HepG2 (cell line): ENCODE measurements around the gene PELI2. TPM values are rescaled to one million over a fixed set of nuclear protein-coding genes. Genes with fewer than 3 reads are reported as not detected.

Source experiments
- ATAC-seq: fragments of 200-7000 bp; cut with Tn5 transposase; 3 replicates; pipeline ENCODE4 v1.9.1; 2020; ENCODE audit warnings: mild to moderate bottlenecking, moderate library complexity
- BruUV-seq: library from RNA; stranded (reverse); fragments of 400-500 nt; replicated peaks from 2 replicates; lab custom pipeline; 2021; lab: Mats Ljungman, UMichigan
- CTCF ChIA-PET: fragments of 300-600 bp; formaldehyde crosslinking; extraction: SDS; loops from one replicate; lab custom pipeline; 2021; ENCODE audit warnings: low total read pairs, inconsistent platforms, low intra/inter-chr PET ratio; lab: Yijun Ruan, JAX
- POLR2A ChIA-PET: fragments of 350-600 bp; sonication (Branson Sonifier 250); formaldehyde crosslinking; loops from one replicate; lab custom pipeline; 2020; ENCODE audit warnings: antibody characterized with exemption, inconsistent platforms; lab: Yijun Ruan, JAX
- DNase-seq: peaks from one replicate; pipeline ENCODE4 v3.0.0-alpha.2; 2015; ENCODE audit warnings: low spot score
- FAIRE-seq: peaks from 3 replicates; lab custom pipeline; 2011; peaks lifted over from hg19 to GRCh38; lab: Jason Lieb, UNC
- H2AFZ ChIP-seq: one replicate; pipeline ENCODE4 v1.6.1; 2011; ENCODE audit warnings: low read length, inconsistent platforms
- H3K27ac ChIP-seq: fragments of 300-600 bp; 3 replicates; pipeline ENCODE4 v1.8.0; 2011; ENCODE audit warnings: mixed run types, mild to moderate bottlenecking, mixed read lengths, low read length, inconsistent platforms; ENCODE audit not compliant: insufficient read depth; ENCODE audit errors: extremely low read length
- H3K27me3 ChIP-seq, 2 experiments: fragments of 200-600 bp in 1 of 2; 2 replicates in 1 of 2; 3 replicates in 1 of 2; pipeline versions ENCODE4 v1.6.0 to v1.8.0; 2011; ENCODE audit warnings: low read length in 2 of 2, mild to moderate bottlenecking in 2 of 2, moderate library complexity in 2 of 2, inconsistent platforms in 1 of 2; ENCODE audit not compliant: insufficient read depth in 2 of 2, control insufficient read depth in 1 of 2
- H3K36me3 ChIP-seq, 2 experiments: fragments of 200-600 bp in 1 of 2; replicated peaks in 1 of 2; 2 replicates in 1 of 2; 3 replicates in 1 of 2; pipeline versions ENCODE4 v1.5.1 to v1.8.0; 2011; ENCODE audit warnings: low read length in 2 of 2, inconsistent platforms in 1 of 2; ENCODE audit not compliant: insufficient read depth in 2 of 2, control insufficient read depth in 1 of 2
- H3K4me1 ChIP-seq: 2 replicates; pipeline ENCODE4 v1.5.1; 2012; ENCODE audit warnings: low read length, inconsistent platforms; ENCODE audit not compliant: insufficient read depth
- H3K4me2 ChIP-seq: 2 replicates; pipeline ENCODE4 v1.6.0; 2011; ENCODE audit warnings: low read depth, low read length, inconsistent platforms
- H3K4me3 ChIP-seq, 3 experiments: fragments of 200-600 bp in 1 of 3; sonication (generic), shearing (Covaris generic) in 1 of 3; replicated peaks in 1 of 3; 2 replicates each; pipeline ENCODE4 v1.5.1; 2011 to 2016; ENCODE audit warnings: low read length in 3 of 3, inconsistent platforms in 2 of 3, low read depth in 2 of 3, mild to moderate bottlenecking in 2 of 3, control low read depth in 1 of 3, mixed read lengths in 1 of 3; ENCODE audit not compliant: insufficient read depth in 1 of 3
- H3K79me2 ChIP-seq: one replicate; pipeline ENCODE4 v1.6.1; 2011; ENCODE audit warnings: low read length, inconsistent platforms; ENCODE audit not compliant: insufficient read depth
- H3K9ac ChIP-seq: 2 replicates; pipeline ENCODE4 v1.6.0; 2011; ENCODE audit warnings: mild to moderate bottlenecking, low read depth, low read length, inconsistent platforms; ENCODE audit not compliant: insufficient read depth
- H3K9me3 ChIP-seq: 2 replicates; pipeline ENCODE4 v1.5.1; 2012; ENCODE audit warnings: mild to moderate bottlenecking, low read length
- H4K20me1 ChIP-seq: 2 replicates; pipeline ENCODE4 v1.6.0; 2011; ENCODE audit warnings: inconsistent platforms, mild to moderate bottlenecking, low read length, moderate library complexity; ENCODE audit not compliant: insufficient read depth
- KAT7 ChIP-seq: IDR thresholded peaks from 2 replicates; pipeline ENCODE4 v1.6.1; 2018; ENCODE audit warnings: borderline replicate concordance, missing compliant biosample characterization
- RXRB ChIP-seq: IDR thresholded peaks from 2 replicates; pipeline ENCODE4 v1.6.1; 2016; ENCODE audit warnings: borderline replicate concordance, missing genetic modification reagents, missing compliant biosample characterization
- SP1 ChIP-seq, 2 experiments: fragments of 450-650 bp in 1 of 2; sonication (generic) in 1 of 2; formaldehyde crosslinking in 1 of 2; IDR thresholded peaks; 2 replicates each; pipeline versions ENCODE4 v1.4.0 to v1.6.1; 2016 to 2020; ENCODE audit warnings: missing genetic modification reagents in 1 of 2
- ZNF317 ChIP-seq: sonication (generic); formaldehyde crosslinking; IDR thresholded peaks from 2 replicates; pipeline ENCODE4 v1.5.0; 2020; ENCODE audit warnings: mild to moderate bottlenecking, missing genetic modification reagents
- WGBS: methylation state at CpG from one replicate; pipeline ENCODE4 v1.1.6; 2017; ENCODE audit warnings: low lambda C conversion rate; 5-methylcytosine and 5-hydroxymethylcytosine counted together
- in situ Hi-C: cut with HindIII; loops from 2 replicates; pipeline ENCODE4 v1.10.0; 2017; ENCODE audit warnings: low pct_unique_long_range_greater_than_20kb; ENCODE audit not compliant: extremely low pct_ligation_motif_present
- intact Hi-C: fragments of 100-400 bp; cut with micrococcal nuclease; formaldehyde crosslinking; loops from one replicate; pipeline ENCODE4 v1.10.0; 2022; ENCODE audit not compliant: unreplicated experiment
- polyA plus RNA-seq, 8 experiments: library from polyadenylated mRNA; depleted of rRNA in 3 of 8; stranded (reverse) in 7 of 8; unstranded in 1 of 8; fragments of >200 nt; fragmentation: Illumina TruSeq in 4 of 8; extraction: Trizol in 4 of 8; gene quantifications; 2 replicates each; pipeline versions ENCODE4 v1.2.1 to v1.2.3, GENCODE V29; 2011 to 2016; ENCODE audit warnings: low read depth in 4 of 8, missing spikeins in 1 of 8, mixed read lengths in 1 of 8; ENCODE audit not compliant: insufficient read depth in 1 of 8
- total RNA-seq, 5 experiments: library from RNA; depleted of rRNA; stranded (reverse); fragments of >200 nt; fragmentation: Illumina TruSeq; extraction: Trizol; gene quantifications; 2 replicates each; pipeline ENCODE4 v1.2.3, GENCODE V29; 2016; ENCODE audit warnings: low read depth in 1 of 5
- TF ChIP-seq, protein P1 (sequence below): sonication (generic); formaldehyde crosslinking; IDR thresholded peaks from 2 replicates; pipeline ENCODE4 v1.5.1; 2020; ENCODE audit warnings: mild to moderate bottlenecking, missing genetic modification reagents, borderline replicate concordance
- TF ChIP-seq, protein P2 (sequence below): sonication (generic); formaldehyde crosslinking; IDR thresholded peaks from 2 replicates; pipeline ENCODE4 v1.8.0; 2022; ENCODE audit warnings: mild to moderate bottlenecking, missing genetic modification reagents; ENCODE audit not compliant: insufficient replicate concordance
- TF ChIP-seq, protein P3 (sequence below): sonication (generic); formaldehyde crosslinking; IDR thresholded peaks from 2 replicates; pipeline ENCODE4 v1.4.0; 2020; ENCODE audit warnings: missing genetic modification reagents, borderline replicate concordance
- TF ChIP-seq, protein P4 (sequence below): IDR thresholded peaks from 2 replicates; pipeline ENCODE4 v1.6.1; 2016; ENCODE audit warnings: low read depth, control low read depth
- TF ChIP-seq, protein P5 (sequence below): sonication (generic); formaldehyde crosslinking; IDR thresholded peaks from 2 replicates; pipeline ENCODE4 v1.4.0; 2020; ENCODE audit warnings: missing genetic modification reagents

The PELI2 gene
- total and polyA plus RNA-seq, 2 of the 13 experiments (the other 11 are each of a cell fraction or from before 2014, with no cell fraction given) = 0.07 TPM; not detected in 1

DNA sequence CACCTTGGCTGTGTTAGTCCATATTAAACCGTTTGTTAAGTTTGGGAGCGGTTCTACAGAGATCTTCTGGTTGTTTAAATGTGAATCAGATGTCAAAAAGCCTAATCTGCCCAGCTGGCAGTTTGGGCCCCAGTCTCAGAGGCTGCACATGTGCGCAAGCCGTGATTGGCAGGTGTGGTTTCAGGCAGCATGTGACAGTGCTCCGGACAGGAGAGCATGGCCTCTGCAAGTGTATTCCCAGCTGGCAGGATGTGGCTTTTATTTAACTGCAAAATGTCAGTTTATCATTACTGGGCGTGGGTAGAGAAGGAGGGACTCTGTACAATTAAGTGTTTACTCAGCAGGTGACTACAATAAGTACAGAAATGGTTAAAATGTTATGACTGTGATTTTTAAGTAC lies 77.5 kb downstream of the PELI2 start (continued):
- TF ChIP-seq, protein P1, sequence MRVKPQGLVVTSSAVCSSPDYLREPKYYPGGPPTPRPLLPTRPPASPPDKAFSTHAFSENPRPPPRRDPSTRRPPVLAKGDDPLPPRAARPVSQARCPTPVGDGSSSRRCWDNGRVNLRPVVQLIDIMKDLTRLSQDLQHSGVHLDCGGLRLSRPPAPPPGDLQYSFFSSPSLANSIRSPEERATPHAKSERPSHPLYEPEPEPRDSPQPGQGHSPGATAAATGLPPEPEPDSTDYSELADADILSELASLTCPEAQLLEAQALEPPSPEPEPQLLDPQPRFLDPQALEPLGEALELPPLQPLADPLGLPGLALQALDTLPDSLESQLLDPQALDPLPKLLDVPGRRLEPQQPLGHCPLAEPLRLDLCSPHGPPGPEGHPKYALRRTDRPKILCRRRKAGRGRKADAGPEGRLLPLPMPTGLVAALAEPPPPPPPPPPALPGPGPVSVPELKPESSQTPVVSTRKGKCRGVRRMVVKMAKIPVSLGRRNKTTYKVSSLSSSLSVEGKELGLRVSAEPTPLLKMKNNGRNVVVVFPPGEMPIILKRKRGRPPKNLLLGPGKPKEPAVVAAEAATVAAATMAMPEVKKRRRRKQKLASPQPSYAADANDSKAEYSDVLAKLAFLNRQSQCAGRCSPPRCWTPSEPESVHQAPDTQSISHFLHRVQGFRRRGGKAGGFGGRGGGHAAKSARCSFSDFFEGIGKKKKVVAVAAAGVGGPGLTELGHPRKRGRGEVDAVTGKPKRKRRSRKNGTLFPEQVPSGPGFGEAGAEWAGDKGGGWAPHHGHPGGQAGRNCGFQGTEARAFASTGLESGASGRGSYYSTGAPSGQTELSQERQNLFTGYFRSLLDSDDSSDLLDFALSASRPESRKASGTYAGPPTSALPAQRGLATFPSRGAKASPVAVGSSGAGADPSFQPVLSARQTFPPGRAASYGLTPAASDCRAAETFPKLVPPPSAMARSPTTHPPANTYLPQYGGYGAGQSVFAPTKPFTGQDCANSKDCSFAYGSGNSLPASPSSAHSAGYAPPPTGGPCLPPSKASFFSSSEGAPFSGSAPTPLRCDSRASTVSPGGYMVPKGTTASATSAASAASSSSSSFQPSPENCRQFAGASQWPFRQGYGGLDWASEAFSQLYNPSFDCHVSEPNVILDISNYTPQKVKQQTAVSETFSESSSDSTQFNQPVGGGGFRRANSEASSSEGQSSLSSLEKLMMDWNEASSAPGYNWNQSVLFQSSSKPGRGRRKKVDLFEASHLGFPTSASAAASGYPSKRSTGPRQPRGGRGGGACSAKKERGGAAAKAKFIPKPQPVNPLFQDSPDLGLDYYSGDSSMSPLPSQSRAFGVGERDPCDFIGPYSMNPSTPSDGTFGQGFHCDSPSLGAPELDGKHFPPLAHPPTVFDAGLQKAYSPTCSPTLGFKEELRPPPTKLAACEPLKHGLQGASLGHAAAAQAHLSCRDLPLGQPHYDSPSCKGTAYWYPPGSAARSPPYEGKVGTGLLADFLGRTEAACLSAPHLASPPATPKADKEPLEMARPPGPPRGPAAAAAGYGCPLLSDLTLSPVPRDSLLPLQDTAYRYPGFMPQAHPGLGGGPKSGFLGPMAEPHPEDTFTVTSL (CRISPR knock-in tag) = no peak
- TF ChIP-seq SP1 (IDR thresholded peaks at IDR 0.05) (no peak), SP1 (CRISPR knock-in tag; IDR thresholded peaks at IDR 0.05) (no peak), KAT7 (no peak)
- TF ChIP-seq, protein P2, sequence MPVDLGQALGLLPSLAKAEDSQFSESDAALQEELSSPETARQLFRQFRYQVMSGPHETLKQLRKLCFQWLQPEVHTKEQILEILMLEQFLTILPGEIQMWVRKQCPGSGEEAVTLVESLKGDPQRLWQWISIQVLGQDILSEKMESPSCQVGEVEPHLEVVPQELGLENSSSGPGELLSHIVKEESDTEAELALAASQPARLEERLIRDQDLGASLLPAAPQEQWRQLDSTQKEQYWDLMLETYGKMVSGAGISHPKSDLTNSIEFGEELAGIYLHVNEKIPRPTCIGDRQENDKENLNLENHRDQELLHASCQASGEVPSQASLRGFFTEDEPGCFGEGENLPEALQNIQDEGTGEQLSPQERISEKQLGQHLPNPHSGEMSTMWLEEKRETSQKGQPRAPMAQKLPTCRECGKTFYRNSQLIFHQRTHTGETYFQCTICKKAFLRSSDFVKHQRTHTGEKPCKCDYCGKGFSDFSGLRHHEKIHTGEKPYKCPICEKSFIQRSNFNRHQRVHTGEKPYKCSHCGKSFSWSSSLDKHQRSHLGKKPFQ = no peak

DNA sequence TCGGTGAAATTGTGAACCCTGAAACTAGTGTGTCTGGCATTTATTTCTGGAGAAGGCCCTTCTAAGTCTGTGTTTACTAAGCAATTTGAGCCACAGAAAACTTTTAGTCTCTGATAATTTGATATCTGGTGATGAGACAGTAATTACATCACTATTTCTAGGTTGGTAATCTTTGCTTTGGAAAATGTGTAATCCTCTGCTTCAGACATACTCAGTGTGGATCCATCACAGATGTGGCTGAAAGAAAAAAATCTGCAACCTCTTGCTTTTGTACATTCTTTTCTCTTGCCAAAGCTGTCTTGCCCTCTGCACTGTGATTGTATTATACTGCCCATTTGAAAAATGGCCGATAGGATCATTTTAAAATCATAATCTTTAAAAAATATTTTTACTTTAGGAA lies 78.1 kb downstream of the PELI2 start:
- Histone ChIP-seq H3K27ac (no peak overlapping the region), H2AFZ (no peak overlapping the region), H3K4me3 (no peak overlapping the region), H4K20me1 (no peaks in the 10 kb centered on the region), H3K79me2 (no peaks in the 10 kb centered on the region), H3K9me3 (no peaks in the 10 kb centered on the region), H3K36me3 (no peaks in the 10 kb centered on the region)
- in situ Hi-C loops = no loop called here
- no peak for DNase-seq
- no TSS peak for BruUV-seq
- TF ChIP-seq ZNF317 (no peak), RXRB (CRISPR knock-in tag) (no peak)
- TF ChIP-seq, protein P3, sequence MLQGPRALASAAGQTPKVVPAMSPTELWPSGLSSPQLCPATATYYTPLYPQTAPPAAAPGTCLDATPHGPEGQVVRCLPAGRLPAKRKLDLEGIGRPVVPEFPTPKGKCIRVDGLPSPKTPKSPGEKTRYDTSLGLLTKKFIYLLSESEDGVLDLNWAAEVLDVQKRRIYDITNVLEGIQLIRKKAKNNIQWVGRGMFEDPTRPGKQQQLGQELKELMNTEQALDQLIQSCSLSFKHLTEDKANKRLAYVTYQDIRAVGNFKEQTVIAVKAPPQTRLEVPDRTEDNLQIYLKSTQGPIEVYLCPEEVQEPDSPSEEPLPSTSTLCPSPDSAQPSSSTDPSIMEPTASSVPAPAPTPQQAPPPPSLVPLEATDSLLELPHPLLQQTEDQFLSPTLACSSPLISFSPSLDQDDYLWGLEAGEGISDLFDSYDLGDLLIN (CRISPR knock-in tag) = no peak
- TF ChIP-seq, protein P4, sequence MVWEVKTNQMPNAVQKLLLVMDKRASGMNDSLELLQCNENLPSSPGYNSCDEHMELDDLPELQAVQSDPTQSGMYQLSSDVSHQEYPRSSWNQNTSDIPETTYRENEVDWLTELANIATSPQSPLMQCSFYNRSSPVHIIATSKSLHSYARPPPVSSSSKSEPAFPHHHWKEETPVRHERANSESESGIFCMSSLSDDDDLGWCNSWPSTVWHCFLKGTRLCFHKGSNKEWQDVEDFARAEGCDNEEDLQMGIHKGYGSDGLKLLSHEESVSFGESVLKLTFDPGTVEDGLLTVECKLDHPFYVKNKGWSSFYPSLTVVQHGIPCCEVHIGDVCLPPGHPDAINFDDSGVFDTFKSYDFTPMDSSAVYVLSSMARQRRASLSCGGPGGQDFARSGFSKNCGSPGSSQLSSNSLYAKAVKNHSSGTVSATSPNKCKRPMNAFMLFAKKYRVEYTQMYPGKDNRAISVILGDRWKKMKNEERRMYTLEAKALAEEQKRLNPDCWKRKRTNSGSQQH (CRISPR knock-in tag) = no peak
- TF ChIP-seq, protein P5, sequence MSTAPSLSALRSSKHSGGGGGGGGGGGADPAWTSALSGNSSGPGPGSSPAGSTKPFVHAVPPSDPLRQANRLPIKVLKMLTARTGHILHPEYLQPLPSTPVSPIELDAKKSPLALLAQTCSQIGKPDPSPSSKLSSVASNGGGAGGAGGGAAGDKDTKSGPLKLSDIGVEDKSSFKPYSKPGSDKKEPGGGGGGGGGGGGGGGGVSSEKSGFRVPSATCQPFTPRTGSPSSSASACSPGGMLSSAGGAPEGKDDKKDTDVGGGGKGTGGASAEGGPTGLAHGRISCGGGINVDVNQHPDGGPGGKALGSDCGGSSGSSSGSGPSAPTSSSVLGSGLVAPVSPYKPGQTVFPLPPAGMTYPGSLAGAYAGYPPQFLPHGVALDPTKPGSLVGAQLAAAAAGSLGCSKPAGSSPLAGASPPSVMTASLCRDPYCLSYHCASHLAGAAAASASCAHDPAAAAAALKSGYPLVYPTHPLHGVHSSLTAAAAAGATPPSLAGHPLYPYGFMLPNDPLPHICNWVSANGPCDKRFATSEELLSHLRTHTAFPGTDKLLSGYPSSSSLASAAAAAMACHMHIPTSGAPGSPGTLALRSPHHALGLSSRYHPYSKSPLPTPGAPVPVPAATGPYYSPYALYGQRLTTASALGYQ (CRISPR knock-in tag) = no peak
- TF ChIP-seq, all 625 proteins: peak for 0
- ChIA-PET CTCF (no interaction called here), POLR2A (no interaction called here)
- ATAC-seq (no peak), FAIRE-seq (no peak)
- 0% methylated on average over 2 of the region's 2 CpGs for WGBS
- Histone ChIP-seq H3K9ac (no peak overlapping the region), H3K4me1 (no peaks in the 10 kb centered on the region), H3K27me3 (peaks cover 0 to 2% of the 10 kb centered on the region in 2 experiments; a peak in 2 of 5 replicates), H3K4me2 (no peak overlapping the region)
- intact Hi-C loops = no loop called here
